Right renal cortex interstitium (tissue), 3 donors: ENCODE results near the gene AAMP. TPM values are rescaled to one million over a fixed set of nuclear protein-coding genes. Genes with fewer than 3 reads are reported as not detected.

ENCODE experiments used
- DNase-seq, 3 donors: peaks; one replicate each; pipeline ENCODE4 v3.0.0-alpha.2; 2013; ENCODE audit warnings: low read depth in 3 of 3, low spot score in 2 of 3
- polyA plus RNA-seq, 3 donors: library from polyadenylated mRNA; unstranded; fragments of 120-200 nt; gene quantifications; one replicate each; pipeline ENCODE4 v1.2.1, GENCODE V29; 2013; ENCODE audit not compliant: insufficient read length in 3 of 3

Gene AAMP
- polyA plus RNA-seq, 3 donors = 124 to 147 (median 128) TPM

DNA sequence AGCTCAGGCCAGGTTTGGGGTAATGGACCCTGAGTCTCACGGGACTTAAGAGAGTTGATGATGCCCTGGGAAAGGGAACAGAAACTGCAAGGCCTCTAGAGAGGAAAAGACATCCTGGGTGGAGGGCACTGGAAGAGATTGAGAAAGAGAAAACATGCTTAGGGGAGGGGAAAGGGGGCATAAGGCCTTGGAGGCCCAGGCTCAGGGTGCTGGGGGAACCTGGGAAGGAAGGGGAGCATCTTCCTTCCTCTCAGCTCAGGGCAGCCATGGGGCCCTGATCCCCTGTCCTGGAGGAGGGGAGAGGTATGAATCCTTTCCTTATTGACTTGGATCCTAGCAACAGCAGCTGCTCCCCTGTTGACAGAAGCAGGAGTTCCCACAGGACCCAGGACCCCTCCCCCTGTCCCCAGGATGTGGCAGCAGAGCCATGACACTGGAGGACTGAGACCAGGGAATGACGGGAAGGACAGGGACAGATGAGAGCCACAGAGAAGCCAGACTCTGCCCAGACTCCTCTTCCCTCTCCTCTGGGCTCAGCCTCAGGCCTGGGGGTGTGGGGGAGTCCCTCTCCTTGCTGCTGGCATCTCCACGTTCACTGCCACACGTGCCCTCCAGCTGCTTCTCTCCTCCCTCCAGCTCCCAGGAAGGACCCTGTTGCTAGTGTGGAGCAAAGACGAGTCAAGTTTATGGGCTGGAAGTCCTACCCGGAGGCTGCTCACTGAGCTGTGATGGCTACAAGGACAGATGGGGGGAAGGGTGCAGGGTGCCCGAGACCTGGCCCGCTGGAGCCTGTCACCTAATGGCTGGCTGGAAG is 8.3 kb downstream of the AAMP start:
- no peak for DNase-seq

GRCh38 chr2:218260742-218261422 is 9.1 kb downstream of the AAMP start, which contains the start of gene GPBAR1:
TSS of gene GPBAR1 (plus strand) at chr2:218261015. CDS start at chr2:218262725, 1,710 bp downstream.
- DNase-seq = peak in 2 of 3 donors; percentile 39 to 62

DNA sequence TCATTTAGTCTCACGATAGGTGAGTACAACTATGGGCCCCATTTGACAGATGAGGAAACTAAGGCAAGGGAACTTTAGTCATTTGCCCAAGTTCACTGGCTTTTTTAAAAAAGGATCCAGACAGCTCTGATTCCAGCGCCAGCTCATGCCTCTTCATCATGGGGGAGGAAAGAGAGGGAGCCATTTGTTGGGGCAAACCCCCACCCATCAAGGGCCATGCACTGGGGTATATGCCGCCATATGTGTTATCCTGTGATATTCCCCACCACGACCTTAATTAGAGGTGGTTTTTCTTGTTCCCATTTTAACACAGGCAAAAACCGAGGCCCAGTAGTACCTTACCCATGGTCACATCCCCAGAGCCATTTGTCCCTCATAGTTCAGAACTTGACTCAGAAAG is 9.8 kb downstream of the AAMP start:
- no peak for DNase-seq

GRCh38 chr2:218259099-218259961 is 10.6 kb downstream of the AAMP start:
- DNase-seq = no peak

- DNase-seq = no peak
Measured at GRCh38 chr2:218257390-218257981, 12.5 kb downstream of the AAMP start.

- DNase-seq = no peak
Measured at GRCh38 chr2:218256612-218257350, 13.2 kb downstream of the AAMP start.

DNA sequence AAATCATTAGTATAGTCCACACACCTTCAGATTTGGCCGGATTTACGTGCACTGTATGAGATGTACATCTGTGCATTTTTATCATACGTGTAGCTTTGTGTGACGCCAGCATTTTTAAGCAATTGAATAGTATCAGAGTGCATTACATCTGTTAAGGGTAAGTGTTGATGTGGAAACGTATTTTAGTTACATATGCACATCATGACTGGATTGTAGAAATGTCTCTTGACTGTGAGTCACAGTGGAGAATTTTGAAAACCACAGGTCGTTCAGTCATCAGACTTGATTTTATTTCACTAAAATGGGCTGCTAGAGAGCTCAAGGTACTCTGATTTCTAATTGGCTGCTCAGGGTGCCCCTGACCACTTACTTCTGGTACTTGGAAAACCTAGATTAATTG is 14.5 kb downstream of the AAMP start:
- DNase-seq = no peak

DNA sequence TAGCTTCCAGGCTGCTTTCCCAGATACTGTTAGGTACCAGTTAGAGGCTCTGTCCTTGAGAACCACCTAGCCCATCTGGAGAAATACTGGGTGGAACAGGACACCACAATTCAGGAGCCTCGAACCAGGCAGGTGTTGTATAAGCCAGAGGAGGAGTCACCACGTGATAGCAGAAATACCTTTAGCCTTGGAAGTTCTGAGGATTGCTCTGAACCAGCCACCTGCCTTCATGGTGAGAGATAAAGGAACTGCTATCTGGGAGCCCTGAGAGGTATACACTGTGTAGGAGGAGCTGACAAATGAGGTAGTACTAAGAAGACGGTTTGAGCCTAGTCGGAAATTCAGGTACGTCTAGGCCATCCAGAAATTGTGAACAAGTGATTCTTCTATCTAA is 16.7 kb downstream of the AAMP start:
- no peak for DNase-seq

DNA sequence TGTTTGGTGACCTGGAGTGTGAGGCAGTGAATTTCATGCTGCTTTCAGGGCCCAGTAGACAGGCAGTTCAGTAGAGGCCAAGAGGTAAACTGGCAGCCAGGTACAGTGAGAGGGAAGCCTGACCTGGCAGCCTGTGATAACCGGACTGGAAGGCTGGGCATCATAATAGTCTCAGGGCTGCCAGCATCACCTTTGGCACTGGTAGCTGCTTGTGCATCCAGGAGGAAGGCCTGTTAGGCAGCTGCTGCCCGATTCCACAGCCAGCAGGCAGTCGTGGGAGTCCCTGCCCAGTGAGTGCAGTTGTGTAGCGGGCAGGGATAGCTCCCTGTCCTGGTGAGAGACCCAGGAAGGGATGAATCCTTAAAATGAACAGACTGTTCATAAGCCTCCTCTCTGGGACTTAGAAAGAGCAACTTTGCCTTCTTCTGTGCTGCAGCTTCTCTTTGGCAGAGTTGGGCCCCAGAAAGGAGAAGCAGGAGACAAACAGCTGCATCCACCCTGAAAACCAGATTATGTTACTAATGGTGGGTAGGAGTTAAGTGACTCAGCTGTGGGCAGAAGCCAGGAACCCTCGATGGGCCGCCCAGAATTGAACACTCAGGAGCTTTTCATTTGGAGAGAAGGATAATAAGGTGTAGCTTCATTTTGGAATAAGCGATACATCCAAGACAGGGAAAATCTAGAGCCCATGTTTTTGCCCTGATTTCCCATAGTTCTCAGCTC is 17.3 kb downstream of the AAMP start:
- DNase-seq = no peak

DNA sequence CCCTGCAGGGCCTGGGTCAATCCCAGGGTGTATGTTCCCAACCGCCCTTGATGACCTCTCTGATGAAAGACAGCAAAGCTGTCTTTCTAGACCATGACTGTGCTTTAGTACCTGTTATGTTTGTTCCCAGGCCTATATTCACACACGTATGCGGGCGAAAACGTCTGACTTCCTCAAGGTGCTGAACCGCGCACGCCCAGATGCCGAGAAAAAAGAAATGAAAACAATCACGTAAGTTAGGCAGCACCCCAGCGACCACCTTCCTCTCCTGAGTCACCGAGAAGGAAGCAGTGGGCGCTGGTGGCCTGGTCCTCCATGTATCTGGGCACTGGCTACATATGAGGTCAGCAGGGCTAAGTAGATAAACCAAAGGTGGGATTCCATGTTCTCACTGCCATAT is 20.2 kb downstream of the AAMP start:
- DNase-seq = no peak

DNA sequence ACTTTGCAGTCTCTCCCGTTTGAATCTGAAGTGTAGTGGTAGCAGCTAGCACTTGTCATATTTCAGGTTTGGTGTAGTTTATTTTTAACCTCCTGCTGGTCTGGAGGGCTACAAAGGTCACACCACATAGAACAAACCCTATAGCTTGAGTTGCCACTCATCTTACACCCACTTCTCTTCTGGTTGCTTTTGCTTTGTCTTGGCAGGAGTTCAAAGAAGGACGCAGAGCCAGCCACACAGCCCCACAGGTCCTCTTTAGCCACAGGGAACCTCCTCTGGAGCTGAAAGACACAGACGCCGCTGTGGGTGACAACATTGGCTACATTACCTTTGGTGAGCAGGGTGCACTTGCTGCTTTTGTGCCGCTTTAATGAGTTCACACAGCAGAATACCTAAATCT is 24.7 kb downstream of the AAMP start:
- no peak for DNase-seq

DNA sequence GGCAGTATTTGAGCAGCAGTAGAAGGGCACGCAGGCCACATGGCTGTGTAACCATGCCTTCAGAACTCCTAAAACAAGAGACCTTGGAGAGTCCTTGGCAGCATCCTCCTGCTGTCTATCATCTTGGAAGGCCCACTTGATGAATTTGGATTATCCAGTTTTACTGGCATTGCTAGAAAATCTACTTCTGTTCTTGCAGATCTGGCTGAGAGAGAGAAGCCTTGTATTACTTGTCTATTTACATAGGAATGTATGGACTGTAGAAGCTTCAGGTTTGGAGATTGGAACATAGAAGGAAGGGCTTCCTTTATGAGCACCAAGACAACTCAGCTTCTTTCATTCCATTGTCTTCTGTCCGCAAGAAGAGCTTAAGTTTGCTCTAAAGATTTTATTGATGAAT is 25.3 kb downstream of the AAMP start:
- no peak for DNase-seq

GRCh38 chr2:218244204-218244603 is 25.7 kb downstream of the AAMP start:
- DNase-seq = no peak

DNA sequence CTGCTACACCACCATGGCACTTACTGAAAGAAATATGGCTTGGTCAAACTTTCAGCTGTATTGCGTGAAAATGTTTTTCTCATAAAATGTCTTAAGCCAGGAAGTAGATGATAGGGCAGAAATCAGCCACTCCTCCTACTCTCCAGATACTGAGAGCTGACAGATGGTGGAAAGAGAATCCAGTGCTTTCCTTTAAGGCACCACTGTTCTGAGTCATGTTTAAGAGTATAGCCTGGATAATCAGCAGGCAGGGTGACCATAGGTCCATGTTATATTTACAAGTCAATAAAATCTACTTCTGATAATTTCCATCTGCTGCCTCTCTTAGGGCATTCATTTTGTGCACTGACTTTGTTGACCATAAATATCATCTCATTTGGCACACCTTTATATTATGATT is 31.1 kb downstream of the AAMP start:
- DNase-seq = no peak

- DNase-seq = no peak
Measured at GRCh38 chr2:218236829-218237228, 33.1 kb downstream of the AAMP start.

DNA sequence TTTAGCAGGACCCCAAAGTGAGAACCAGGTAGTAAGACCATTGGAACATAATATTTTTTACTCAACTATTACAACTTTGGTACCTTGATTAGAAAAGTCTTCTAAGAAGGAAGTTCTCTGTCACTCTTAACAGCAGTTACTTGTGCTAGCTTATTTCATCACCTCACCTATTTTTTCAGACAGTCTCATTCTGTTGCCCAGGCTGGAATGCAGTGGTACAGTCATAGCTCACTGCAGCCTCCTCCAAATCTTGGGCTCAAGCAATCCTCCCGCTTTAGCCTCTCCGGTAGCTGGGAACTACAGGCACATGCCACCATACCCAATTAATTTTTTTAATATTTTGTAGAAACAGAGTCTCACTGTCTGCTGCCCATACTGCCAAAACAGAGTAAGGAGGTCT is 34.9 kb downstream of the AAMP start:
- no peak for DNase-seq

- no peak for DNase-seq
Measured at GRCh38 chr2:218234521-218234920, 35.4 kb downstream of the AAMP start.

- no peak for DNase-seq
Measured at GRCh38 chr2:218233543-218233942, 36.4 kb downstream of the AAMP start.

DNA sequence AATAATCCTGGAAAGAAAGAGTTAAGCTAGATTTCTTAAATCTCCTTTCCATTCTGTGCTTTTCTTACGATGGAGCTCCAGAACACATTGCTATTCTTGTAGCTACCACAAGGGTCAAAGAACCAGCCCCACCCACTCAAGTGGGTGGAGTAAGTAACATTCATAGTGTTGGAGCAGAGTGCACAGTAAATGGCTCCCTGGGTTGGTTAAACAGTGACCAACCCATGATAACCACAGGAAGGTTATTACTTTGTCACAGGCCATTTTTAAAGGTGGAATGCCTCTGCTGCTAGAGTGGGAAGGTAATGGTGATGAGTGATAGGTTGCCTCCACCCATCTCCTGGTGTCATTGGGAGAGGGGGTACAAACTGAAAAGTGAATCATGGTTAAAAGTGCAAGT is 39.1 kb downstream of the AAMP start:
- no peak for DNase-seq

DNA sequence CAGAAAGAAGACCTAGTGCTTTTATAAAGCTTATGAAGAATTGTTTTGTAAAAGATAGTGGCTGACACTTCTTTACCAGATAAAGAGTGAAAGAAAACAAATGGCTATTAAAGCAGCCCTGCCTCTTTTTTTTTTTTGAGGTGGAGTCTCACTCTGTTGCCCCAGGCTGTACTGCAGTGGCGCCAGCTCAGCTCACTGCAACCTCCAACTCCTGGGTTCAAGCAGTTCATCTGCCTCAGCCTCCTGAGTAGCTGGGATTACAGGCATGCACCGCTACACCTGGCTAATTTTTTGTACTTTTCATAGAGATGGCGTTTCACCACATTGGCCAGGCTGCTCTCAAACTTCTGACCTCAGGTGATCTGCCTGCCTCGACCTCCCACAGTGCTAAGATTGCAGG is 40.1 kb downstream of the AAMP start:
- no peak for DNase-seq
